HEK293 (cell line): ENCODE results near the gene KIAA1755.

Experiments used
- CTCF ChIA-PET: fragments of 350-600 bp; formaldehyde crosslinking; extraction: SDS; loops from one replicate; lab custom pipeline; 2021; ENCODE audit warnings: antibody characterized with exemption; lab: Yijun Ruan, JAX
- POLR2A ChIA-PET: fragments of 300-600 bp; formaldehyde crosslinking; extraction: SDS; loops from one replicate; lab custom pipeline; 2020; ENCODE audit warnings: antibody characterized with exemption, inconsistent platforms; lab: Yijun Ruan, JAX
- H3K27ac ChIP-seq: fragments of 200-500 bp; sonication (Bioruptor generic); 2 replicates; pipeline ENCODE4 v1.5.1; 2014; ENCODE audit warnings: low read depth, low read length, control low read depth, inconsistent platforms; ENCODE audit errors: extremely low read depth
- H3K36me3 ChIP-seq, 2 experiments: fragments of 200-500 bp in 1 of 2; sonication (Bioruptor generic) in 1 of 2; 1 replicate in 1 of 2; 2 replicates in 1 of 2; pipeline ENCODE4 v1.5.1; 2014 to 2017; ENCODE audit warnings: inconsistent platforms in 2 of 2, low read length in 2 of 2; ENCODE audit not compliant: control insufficient read depth in 2 of 2, insufficient read depth in 1 of 2
- H3K4me1 ChIP-seq: fragments of 200-500 bp; sonication (Bioruptor generic); 2 replicates; pipeline ENCODE4 v1.5.1; 2014; ENCODE audit warnings: mild to moderate bottlenecking, low read length, inconsistent platforms; ENCODE audit not compliant: control insufficient read depth, insufficient read depth
- H3K4me3 ChIP-seq: 2 replicates; pipeline ENCODE4 v1.5.1; 2011; ENCODE audit warnings: low read depth, mild to moderate bottlenecking, control low read depth, low read length, moderate library complexity
- H3K9me3 ChIP-seq: fragments of 200-500 bp; sonication (Bioruptor generic); 2 replicates; pipeline ENCODE4 v1.5.1; 2014; ENCODE audit warnings: low read depth, low read length, inconsistent platforms; ENCODE audit not compliant: control insufficient read depth, insufficient read depth
- CTCF ChIP-seq: fragments of 450-650 bp; formaldehyde crosslinking; IDR thresholded peaks from 2 replicates; pipeline ENCODE4 v1.5.1; 2016; ENCODE audit warnings: missing biosample characterization, missing genetic modification characterization
- FEZF1 ChIP-seq: fragments of 450-650 bp; formaldehyde crosslinking; IDR thresholded peaks from 2 replicates; pipeline ENCODE4 v1.5.1; 2016; ENCODE audit warnings: missing biosample characterization, missing genetic modification characterization
- GLIS1 ChIP-seq: fragments of 450-650 bp; formaldehyde crosslinking; IDR thresholded peaks from 2 replicates; pipeline ENCODE4 v1.5.1; 2016; ENCODE audit warnings: missing biosample characterization, missing genetic modification characterization
- GLIS2 ChIP-seq: fragments of 450-650 bp; formaldehyde crosslinking; IDR thresholded peaks from 2 replicates; pipeline ENCODE4 v1.5.1; 2016; ENCODE audit warnings: missing biosample characterization, missing genetic modification characterization
- INSM2 ChIP-seq: fragments of 450-650 bp; formaldehyde crosslinking; IDR thresholded peaks from 2 replicates; pipeline ENCODE4 v1.5.1; 2016; ENCODE audit warnings: missing biosample characterization, missing genetic modification characterization
- KLF1 ChIP-seq: fragments of 450-650 bp; formaldehyde crosslinking; IDR thresholded peaks from 2 replicates; pipeline ENCODE4 v1.5.1; 2016; ENCODE audit warnings: missing biosample characterization, missing genetic modification characterization
- PATZ1 ChIP-seq: fragments of 450-650 bp; formaldehyde crosslinking; IDR thresholded peaks from 2 replicates; pipeline ENCODE4 v1.5.1; 2016; ENCODE audit warnings: missing biosample characterization, missing genetic modification characterization
- REPIN1 ChIP-seq: fragments of 450-650 bp; formaldehyde crosslinking; IDR thresholded peaks from 2 replicates; pipeline ENCODE4 v1.5.1; 2017; ENCODE audit warnings: missing biosample characterization, missing genetic modification characterization, low read depth
- REST ChIP-seq: fragments of 450-650 bp; formaldehyde crosslinking; IDR thresholded peaks from 2 replicates; pipeline ENCODE4 v1.5.1; 2016; ENCODE audit warnings: missing biosample characterization, missing genetic modification characterization
- SALL2 ChIP-seq: fragments of 450-650 bp; formaldehyde crosslinking; IDR thresholded peaks from 2 replicates; pipeline ENCODE4 v1.5.0; 2017; ENCODE audit warnings: missing biosample characterization, mild to moderate bottlenecking, missing genetic modification characterization, borderline replicate concordance
- SP7 ChIP-seq: fragments of 450-650 bp; formaldehyde crosslinking; IDR thresholded peaks from 2 replicates; pipeline ENCODE4 v1.5.1; 2016; ENCODE audit warnings: missing biosample characterization, missing genetic modification characterization
- ZNF155 ChIP-seq: fragments of 450-650 bp; formaldehyde crosslinking; IDR thresholded peaks from 2 replicates; pipeline ENCODE4 v1.5.1; 2016; ENCODE audit warnings: missing biosample characterization, missing genetic modification characterization
- ZNF16 ChIP-seq: fragments of 450-650 bp; formaldehyde crosslinking; IDR thresholded peaks from 2 replicates; pipeline ENCODE4 v1.5.1; 2016; ENCODE audit warnings: low read depth, missing biosample characterization, missing genetic modification characterization
- ZNF174 ChIP-seq: fragments of 450-650 bp; formaldehyde crosslinking; IDR thresholded peaks from 2 replicates; pipeline ENCODE4 v1.5.0; 2017; ENCODE audit warnings: missing biosample characterization, mild to moderate bottlenecking, missing genetic modification characterization
- ZNF19 ChIP-seq: fragments of 450-650 bp; formaldehyde crosslinking; IDR thresholded peaks from 2 replicates; pipeline ENCODE4; 2016; ENCODE audit warnings: missing biosample characterization, missing genetic modification characterization, low read depth
- ZNF324 ChIP-seq: fragments of 450-650 bp; formaldehyde crosslinking; IDR thresholded peaks from 2 replicates; pipeline ENCODE4 v1.5.1; 2016; ENCODE audit warnings: missing biosample characterization, missing genetic modification characterization
- ZNF488 ChIP-seq: fragments of 450-650 bp; formaldehyde crosslinking; IDR thresholded peaks from 2 replicates; pipeline ENCODE4 v1.5.1; 2016; ENCODE audit warnings: missing biosample characterization, missing genetic modification characterization
- ZNF501 ChIP-seq: fragments of 450-650 bp; formaldehyde crosslinking; IDR thresholded peaks from 2 replicates; pipeline ENCODE4 v1.5.1; 2016; ENCODE audit warnings: missing biosample characterization, missing genetic modification characterization
- ZNF513 ChIP-seq: fragments of 450-650 bp; IDR thresholded peaks from 2 replicates; pipeline ENCODE4 v1.5.1; 2018; ENCODE audit warnings: missing biosample characterization, missing genetic modification characterization
- ZNF654 ChIP-seq: fragments of 450-650 bp; formaldehyde crosslinking; IDR thresholded peaks from 2 replicates; pipeline ENCODE4 v1.5.1; 2016; ENCODE audit warnings: low read depth, missing biosample characterization, missing genetic modification characterization
- ZNF677 ChIP-seq: fragments of 450-650 bp; IDR thresholded peaks from 2 replicates; pipeline ENCODE4 v1.5.0; 2018; ENCODE audit warnings: missing biosample characterization, mild to moderate bottlenecking, missing genetic modification characterization, moderate library complexity
- ZNF747 ChIP-seq: fragments of 450-650 bp; formaldehyde crosslinking; IDR thresholded peaks from 2 replicates; pipeline ENCODE4 v1.5.1; 2016; ENCODE audit warnings: missing biosample characterization, missing genetic modification characterization
- ZNF830 ChIP-seq: fragments of 450-650 bp; IDR thresholded peaks from 2 replicates; pipeline ENCODE4 v1.5.0; 2018; ENCODE audit warnings: missing biosample characterization, missing genetic modification characterization, low read depth, mild to moderate bottlenecking, moderate library complexity

Gene KIAA1755

GRCh38 chr20:38222231-38222922 is 38.2 kb downstream of the KIAA1755 start:
- TF ChIP-seq ZNF16 (tag by site-specific recombination) (peak; percentile 90), CTCF (tag by site-specific recombination) (peak; percentile 86), ZNF654 (tag by site-specific recombination) (peak; percentile 86), SALL2 (no peak), ZNF677 (tag by site-specific recombination) (no peak)
- TF ChIP-seq, all 188 proteins: peak for 3
- H3K4me3 ChIP-seq = no peak overlapping the region
- H3K36me3 ChIP-seq = no peaks in the 10 kb centered on the region
- H3K4me1 ChIP-seq = no peaks in the 10 kb centered on the region
- H3K27ac ChIP-seq = no peak overlapping the region
- no peaks in the 10 kb centered on the region for H3K9me3 ChIP-seq
- ChIA-PET POLR2A (no interaction called here), CTCF (interaction anchor here (0.6 to 9.9 kb wide), 52 partner anchors 8 to 1823 kb away, joined by 3 to 220 read pairs (median 5); partner anchors contain the start of gene TGM2)

GRCh38 chr20:38221119-38221589 is 39.4 kb downstream of the KIAA1755 start:
- ChIA-PET POLR2A (interaction anchor here (0.8 to 0.9 kb wide), 2 partner anchors 163 to 188 kb away, joined by 3 read pairs; partner anchors contain the start of genes RPRD1B and TTI1), CTCF (interaction anchor here (0.5 to 9.9 kb wide), 80 partner anchors 8 to 728 kb away, joined by 3 to 220 read pairs (median 4); partner anchors contain the start of genes TGM2 and TTI1)
- Histone ChIP-seq H3K4me3 (no peak overlapping the region), H3K9me3 (no peaks in the 10 kb centered on the region), H3K36me3 (no peaks in the 10 kb centered on the region), H3K27ac (no peak overlapping the region), H3K4me1 (no peaks in the 10 kb centered on the region)
- TF ChIP-seq REPIN1 (tag by site-specific recombination) = no peak
- TF ChIP-seq REST (tag by site-specific recombination) = no peak
- no peak for TF ChIP-seq FEZF1
- no peak for TF ChIP-seq INSM2 (tag by site-specific recombination)
- no peak for TF ChIP-seq ZNF324 (tag by site-specific recombination)
- TF ChIP-seq SP7 (tag by site-specific recombination) = no peak
- TF ChIP-seq ZNF501 (tag by site-specific recombination) = no peak
- no peak for TF ChIP-seq GLIS1 (tag by site-specific recombination)
- TF ChIP-seq ZNF488 = no peak
- no peak for TF ChIP-seq ZNF513 (tag by site-specific recombination)
- TF ChIP-seq ZNF155 (tag by site-specific recombination) = no peak
- no peak; the same call in none of the 2 replicates for TF ChIP-seq PATZ1 (tag by site-specific recombination)
- TF ChIP-seq GLIS2 (tag by site-specific recombination) = no peak
- TF ChIP-seq KLF1 = peak; percentile 42; the same call in 1 of the 2 replicates
- TF ChIP-seq ZNF830 = no peak
- TF ChIP-seq ZNF19 (tag by site-specific recombination) = no peak
- TF ChIP-seq ZNF747 (tag by site-specific recombination) = no peak
- TF ChIP-seq ZNF174 (tag by site-specific recombination) = no peak
